LoVo (cell line): ENCODE results near the gene ST3GAL4.
"Not testable (repeated sequence)": the region's sequence is repeated elsewhere in the genome, so short reads cannot be mapped to it uniquely, and the experiment has no call there.

Source experiments
- DNase-seq: peaks from one replicate; pipeline ENCODE4 v3.0.0-alpha.2; 2016; ENCODE audit warnings: low spot score

The ST3GAL4 gene

GRCh38 chr11:126346946-126347345 is 8.5 kb upstream of the ST3GAL4 start:
- not testable (repeated sequence) for DNase-seq

DNA sequence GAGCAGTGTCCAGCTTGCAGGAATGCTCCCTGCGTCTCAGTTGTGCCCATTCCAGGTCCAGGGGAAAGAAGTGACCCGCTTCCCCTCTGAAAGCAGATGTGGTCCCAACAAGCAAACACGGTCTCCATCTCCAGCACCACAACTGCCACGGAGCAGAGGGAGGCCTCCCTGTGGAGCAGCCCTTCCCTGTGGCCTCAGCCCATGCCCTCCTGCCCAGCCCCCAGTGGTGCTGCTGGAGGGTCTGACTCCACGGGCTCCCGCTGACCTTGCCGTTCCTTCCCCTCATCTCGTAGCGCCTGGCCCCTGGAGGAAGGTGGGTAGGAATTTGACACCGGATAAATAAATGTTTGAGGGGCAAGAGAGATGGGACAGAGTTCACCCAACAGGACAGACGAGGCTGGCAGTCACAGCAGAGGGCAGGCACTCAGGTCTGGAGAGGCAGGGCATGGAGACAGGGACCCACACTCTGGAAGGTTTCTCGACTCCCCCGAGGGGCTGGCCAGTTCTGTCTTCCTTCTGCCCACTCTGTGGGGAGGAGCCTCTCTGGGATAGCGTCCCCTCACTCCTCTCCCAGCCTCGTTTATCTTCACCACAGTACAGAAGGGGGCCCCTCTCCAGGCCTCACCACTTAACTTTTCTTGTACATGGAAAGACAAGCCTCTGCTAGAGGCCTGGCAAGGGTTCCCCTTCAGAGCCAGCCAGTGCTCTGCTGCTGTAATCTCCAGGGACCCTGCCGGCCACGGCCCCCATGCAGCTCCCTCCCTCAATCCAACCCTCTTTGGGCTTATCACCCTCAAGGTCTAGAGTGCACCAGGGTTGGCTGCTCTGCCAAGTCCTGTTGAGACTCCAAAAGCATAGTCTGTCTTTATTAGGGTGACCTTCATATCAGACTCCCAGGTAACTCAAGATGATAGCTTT is 7.5 kb upstream of the ST3GAL4 start:
- no peak for DNase-seq

DNA sequence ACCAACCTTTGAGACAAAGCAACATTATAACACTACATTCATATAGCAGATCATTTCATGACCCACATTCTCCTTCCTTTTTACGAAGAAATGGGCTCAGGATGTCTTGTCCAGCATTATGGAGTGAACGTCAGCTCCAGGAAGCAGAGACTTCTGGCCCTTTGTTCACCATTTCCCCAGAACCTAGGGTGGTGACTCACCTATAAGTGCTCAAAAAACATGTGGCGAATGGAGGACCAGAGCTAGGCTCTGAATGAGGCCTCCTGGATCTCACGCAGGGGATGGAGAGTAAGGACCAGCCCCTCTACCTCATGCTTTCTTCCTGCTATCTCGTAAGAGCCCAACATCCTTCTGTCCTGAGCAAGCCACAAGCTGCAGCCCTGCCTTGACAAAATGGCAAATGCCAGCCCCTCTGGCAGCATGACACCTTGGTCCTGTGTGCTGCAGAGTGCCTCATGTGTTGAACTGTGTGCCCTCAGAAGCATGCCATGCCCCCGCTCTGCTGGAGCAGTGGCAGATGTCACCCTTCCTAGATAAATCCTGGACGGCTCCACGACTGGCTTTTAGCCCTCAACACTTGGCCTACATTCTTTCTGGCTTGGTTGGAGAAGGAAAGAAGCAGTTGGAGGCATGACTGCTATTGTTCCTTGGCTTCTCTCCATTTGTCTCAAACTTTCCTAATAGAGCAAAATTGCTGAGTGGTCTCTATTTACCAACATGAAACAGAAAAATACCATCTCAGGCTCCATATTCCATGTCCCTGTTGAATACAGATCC is 6.5 kb upstream of the ST3GAL4 start:
- DNase-seq, result no peak

DNA sequence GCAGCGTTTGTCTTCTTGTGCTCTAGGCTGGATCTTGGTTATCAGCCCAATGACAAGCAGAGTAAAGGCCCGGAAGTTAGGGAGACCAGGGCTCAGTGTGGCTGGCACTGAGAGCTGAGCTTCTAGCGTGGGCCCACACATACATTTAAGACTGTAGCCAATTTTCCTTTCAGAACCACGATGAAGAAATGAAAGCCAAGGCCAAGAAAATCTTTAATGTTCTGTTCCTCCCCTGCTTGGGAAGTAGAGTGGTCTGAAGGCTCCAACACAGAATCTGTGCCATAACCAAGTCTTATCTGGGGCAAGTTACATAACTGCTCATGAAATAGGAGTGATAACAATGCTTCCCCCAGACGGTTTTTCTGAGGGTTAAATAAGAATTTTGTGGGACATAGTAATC is 4.7 kb upstream of the ST3GAL4 start:
- no peak for DNase-seq

GRCh38 chr11:126352163-126352562 is 3.3 kb upstream of the ST3GAL4 start:
- no peak for DNase-seq

DNA sequence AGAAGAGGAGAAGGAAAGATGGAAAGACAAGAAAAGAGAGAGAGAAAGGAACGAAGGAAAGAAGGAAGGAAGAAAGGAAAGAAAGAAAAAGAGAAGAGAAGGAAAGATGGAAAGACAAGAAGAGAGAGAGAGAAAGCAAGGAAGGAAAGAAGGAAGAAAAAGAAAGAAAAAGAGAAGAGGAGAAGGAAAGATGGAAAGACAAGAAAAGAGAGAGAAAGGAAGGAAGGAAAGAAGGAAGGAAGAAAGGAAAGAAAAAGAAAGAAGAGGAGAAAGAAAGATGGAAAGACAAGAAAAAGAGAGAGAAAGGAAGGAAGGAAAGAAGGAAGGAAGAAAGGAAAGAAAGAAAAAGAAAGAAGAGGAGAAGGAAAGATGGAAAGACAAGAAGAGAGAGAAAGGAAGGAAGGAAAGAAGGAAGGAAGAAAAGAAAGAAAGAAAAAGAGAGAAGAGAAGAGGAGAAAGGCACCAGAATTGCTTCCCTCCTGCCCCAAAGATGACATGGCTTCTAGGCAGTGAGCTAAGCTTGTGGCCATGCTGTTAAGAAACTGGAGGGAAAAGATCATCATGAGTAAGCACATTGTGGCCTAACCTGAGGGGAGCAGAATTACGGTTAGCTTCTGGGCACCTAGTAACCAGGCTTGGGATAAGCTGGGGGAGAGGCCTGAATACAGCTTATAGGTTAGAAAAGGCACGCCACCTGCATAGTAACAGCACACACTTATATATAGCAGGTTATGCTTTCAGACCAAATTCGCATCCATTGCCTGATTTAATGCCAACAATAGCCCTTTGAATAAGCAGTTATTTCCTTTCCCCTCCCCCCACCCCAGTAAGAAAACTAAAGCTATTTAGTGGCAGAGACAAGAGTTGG is 2.3 kb upstream of the ST3GAL4 start:
- no peak for DNase-seq

DNA sequence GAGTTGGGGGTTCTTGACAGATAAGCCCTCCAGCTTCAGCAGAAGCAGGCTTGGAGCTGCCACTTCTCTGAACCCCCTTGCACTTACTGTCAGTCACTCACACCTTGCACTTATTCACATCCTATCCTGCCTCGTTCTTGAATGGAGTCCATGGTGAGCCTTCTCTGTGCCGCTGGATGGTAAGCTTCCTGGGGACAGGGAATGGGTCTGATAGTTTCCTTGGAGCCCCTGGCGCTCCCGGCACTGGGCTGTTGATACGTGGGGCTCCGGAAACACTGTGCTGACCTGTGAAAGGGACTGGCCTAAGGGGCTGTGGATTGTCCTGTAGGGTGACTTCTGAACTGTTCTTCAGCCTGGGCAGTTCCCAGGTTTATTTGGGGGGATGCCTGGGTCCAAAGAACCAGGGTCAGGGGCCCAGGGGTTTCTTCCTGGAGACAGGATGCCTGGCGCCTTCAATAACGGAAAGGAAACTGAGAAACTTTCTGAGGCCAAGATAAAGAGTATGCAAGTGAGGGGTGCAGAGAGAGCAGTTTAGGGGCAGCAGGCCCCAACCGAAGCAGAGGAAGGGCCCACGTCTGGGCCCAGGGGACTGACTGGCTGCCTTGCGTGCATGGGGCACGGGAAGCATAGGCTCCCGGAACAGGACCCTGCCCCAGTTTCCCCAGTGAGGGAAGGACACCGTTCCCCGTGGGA is 709 bp upstream of the ST3GAL4 start:
- DNase-seq, result no peak

DNA sequence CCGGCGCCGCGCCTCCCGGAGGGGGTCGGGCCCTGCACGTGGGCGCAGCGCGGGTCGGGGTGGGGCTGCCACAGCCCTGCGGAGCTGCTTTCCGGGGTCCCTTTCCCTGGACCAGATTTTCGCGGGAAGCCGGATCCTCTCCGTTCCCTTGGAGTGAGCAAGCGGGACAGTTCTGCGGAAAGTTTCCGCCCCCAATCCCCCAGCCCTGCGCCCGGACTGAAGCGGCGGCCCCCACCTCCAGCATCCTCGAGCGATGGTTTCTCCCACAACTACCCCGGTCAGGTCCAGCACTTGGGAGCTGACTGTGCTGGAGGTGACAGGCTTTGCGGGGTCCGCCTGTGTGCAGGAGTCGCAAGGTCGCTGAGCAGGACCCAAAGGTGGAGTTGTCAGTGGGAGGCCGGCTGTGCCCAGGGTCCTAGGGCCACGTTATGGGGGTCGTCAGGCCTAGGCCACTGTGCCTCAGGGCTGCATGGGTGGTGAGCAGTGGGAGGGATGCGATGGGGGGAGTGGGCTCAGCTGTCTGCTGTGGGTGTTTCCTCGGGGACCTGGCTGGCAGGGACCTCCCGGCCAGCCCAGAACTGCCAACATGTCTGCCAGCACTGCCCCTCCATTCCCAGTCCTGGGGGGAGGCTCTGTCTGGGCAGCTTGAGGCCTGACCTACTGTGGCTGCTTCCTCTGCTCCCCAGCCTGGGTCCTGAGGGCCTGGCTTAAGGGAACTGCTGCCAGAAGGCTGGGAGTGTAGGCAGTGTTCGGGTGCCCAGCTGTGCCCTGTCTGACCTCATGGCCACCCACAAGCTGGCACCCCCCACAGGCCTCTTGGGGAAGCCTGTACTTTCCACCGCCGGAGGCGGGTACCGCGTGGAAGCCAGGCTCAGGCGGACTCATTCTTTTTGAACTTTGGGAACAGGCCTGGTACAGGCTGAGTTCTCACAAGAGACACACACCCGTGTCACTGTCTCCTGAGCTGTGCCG is 726 bp downstream of the ST3GAL4 start:
- no peak for DNase-seq

DNA sequence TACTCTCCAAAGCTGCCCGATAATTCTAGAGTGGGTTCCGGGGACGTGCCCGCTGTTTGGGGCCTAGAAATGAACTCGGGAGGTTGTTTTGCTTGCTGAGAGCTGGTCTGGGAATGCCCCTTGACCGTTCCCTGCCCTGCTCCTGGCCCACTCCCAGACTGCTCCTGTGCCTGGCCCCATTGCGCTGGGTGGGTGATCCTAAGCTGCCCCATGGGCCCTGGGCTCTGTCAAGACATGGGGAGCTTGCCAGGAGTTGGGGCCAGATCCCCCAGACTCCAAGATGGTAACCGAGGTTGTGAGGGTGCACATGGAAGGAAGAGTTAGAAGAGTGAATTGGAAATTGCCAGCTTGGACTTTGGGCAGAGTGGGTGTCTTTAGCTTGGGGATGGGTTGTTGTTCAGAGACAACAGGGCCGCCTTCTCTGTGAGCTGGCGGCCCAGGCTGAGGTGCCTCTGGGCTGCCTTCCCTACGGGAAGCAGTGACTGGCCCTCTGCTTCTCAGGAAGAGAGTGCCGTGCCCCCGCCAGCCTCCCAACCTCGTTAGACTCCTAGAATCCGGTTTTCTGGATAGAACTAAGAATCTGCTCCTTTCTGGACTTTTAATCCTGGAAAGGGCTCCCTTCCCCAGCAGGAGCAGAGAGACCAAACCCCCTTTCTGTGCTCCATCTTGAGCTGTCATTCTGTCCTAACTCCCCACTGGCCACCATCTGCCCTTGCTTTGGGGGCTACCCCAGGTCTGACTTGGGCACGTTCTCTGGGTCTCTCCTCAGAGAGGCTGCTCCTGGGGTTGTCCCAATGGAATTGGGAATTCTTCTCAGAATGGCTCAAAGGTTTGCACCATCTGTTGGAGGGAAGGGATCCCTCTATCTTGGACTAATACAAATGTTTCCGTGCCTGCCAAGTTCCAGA is 1.8 kb downstream of the ST3GAL4 start:
- DNase-seq, result no peak

GRCh38 chr11:126357969-126358762 is 2.7 kb downstream of the ST3GAL4 start:
- DNase-seq, result no peak

GRCh38 chr11:126358763-126359160 is 3.3 kb downstream of the ST3GAL4 start:
- DNase-seq, result no peak

DNA sequence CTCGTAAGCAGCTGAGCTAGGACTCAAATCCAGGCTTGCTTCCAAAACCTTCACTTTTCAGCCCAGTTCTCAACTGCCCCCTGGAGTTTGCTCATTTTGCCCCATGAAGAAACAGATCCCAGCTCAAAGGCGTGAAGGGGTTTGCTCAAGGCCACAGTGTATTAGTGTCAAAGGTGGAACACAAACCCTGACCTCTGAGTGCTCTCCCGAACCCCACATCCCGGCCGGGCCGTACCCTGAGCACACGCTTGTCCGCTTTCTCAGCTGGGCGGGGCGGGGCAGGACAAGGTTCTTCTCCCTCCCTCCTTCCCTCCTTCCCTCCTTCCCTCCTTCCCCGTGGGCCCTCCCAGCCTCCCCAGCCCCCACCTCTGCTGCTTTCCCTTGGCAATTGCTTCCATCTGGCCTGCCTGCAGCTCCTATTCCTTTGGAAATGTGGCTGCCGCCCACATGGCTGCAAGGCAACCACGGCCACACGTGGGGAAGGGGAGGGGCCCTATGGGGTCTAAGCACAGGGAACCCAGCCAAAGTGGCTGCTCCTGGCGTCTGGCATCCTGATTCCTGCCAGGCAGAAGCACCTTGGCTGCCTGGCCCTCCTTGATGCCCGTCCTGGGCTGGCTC is 4.1 kb downstream of the ST3GAL4 start:
- DNase-seq, result no peak

DNA sequence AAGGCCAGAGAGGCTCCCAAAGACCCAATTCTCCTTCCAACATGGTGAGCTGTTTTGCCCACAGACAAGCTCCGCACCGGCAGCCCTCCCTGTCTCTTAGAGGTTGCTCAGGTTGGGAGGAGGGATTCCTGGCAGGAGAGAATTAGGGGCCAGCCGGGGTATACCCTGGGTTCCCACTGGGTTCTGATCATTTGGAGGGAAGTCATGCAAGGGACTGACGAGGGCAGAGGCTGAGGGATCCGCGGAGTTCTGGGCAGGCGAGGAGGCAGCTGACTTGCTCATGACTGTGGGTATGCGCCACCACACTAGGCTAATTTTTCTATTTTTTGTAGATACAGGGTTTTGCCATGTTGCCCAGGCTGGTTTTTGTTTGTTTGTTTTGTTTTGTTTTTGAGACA is 4.6 kb downstream of the ST3GAL4 start:
- no peak for DNase-seq

- DNase-seq, result no peak
Measured at GRCh38 chr11:126361400-126361799, 5.9 kb downstream of the ST3GAL4 start.

- no peak for DNase-seq
Measured at GRCh38 chr11:126362879-126363655, 7.6 kb downstream of the ST3GAL4 start.

DNA sequence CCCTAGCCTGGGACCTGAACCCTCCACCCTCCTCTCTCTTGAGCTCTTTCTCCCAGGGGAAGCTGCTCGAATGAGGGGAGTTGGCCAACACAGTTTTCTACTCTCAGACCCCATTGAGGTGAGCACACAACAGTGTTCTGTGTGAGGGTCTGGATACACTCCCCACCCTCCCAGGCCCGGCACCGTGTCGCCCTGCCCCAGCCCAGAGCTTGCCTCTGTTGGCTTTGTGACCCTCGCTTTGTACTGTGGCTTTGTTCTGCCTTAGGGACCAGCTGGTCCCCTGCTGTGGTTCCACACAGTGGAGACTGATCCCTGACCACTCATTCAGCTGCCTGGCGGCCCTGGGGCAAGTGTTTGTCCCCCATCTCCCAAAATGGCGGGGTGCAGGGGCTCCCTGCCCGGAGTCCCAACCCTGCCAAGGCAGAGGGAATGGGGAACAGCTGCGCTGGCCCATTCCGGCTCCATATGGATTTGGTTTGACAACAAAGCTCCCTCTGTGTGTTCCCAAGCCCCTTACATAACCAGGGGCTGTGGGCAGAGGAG is 8.3 kb downstream of the ST3GAL4 start:
- no peak for DNase-seq

GRCh38 chr11:126364735-126365134 is 9.2 kb downstream of the ST3GAL4 start:
- not testable (repeated sequence) for DNase-seq
